Neural cell (in vitro differentiated cells): ENCODE results near the gene ABHD8. TPM values are rescaled to one million over a fixed set of nuclear protein-coding genes. Genes with fewer than 3 reads are reported as not detected.

ENCODE experiments used
- H2AFZ ChIP-seq: fragments of 200-600, 300-800 bp; sonication (generic), shearing (Covaris generic); 2 replicates; pipeline ENCODE4 v1.6.0; 2014; ENCODE audit warnings: low read depth, mild to moderate bottlenecking, antibody characterized with exemption, low read length, moderate library complexity
- H3F3A ChIP-seq: fragments of 200-600 bp; shearing (Covaris generic); 2 replicates; pipeline ENCODE4 v1.6.1; 2016; ENCODE audit warnings: mild to moderate bottlenecking, moderate library complexity, mixed read lengths, antibody characterized with exemption, low read length; ENCODE audit not compliant: insufficient read depth, poor library complexity, severe bottlenecking
- H3K27ac ChIP-seq: fragments of 200-600, 300-800 bp; sonication (generic), shearing (Covaris generic); 2 replicates; pipeline ENCODE4 v1.5.1; 2014; ENCODE audit warnings: mild to moderate bottlenecking, low read length, moderate library complexity
- H3K27me3 ChIP-seq: fragments of 300-800, 200-600 bp; sonication (generic), shearing (Covaris generic); 2 replicates; pipeline ENCODE4 v1.6.0; 2014; ENCODE audit warnings: mild to moderate bottlenecking, low read depth, low read length, moderate library complexity; ENCODE audit not compliant: insufficient read depth
- H3K36me3 ChIP-seq: fragments of 300-800, 200-600 bp; sonication (generic), shearing (Covaris generic); 2 replicates; pipeline ENCODE4 v1.5.1; 2014; ENCODE audit warnings: mild to moderate bottlenecking, antibody characterized with exemption, low read length, moderate library complexity; ENCODE audit not compliant: insufficient read depth
- H3K4me2 ChIP-seq: fragments of 300-800, 200-600 bp; sonication (generic), shearing (Covaris generic); 2 replicates; pipeline ENCODE4 v1.6.0; 2014; ENCODE audit warnings: mild to moderate bottlenecking, low read length
- H3K4me3 ChIP-seq: fragments of 300-800, 200-600 bp; sonication (generic), shearing (Covaris generic); 2 replicates; pipeline ENCODE4 v1.5.1; 2014; ENCODE audit warnings: mild to moderate bottlenecking, low read length, moderate library complexity
- H3K79me2 ChIP-seq: fragments of 200-600 bp; shearing (Covaris generic); replicated peaks from 2 replicates; pipeline ENCODE4 v1.6.0; 2014; ENCODE audit warnings: mild to moderate bottlenecking, low read length, moderate library complexity; ENCODE audit not compliant: insufficient read depth
- H3K9ac ChIP-seq: fragments of 300-800, 200-600 bp; sonication (generic), shearing (Covaris generic); 2 replicates; pipeline ENCODE4 v1.6.1; 2016; ENCODE audit warnings: mild to moderate bottlenecking, low read length, mixed read lengths
- H3K9me2 ChIP-seq: fragments of 200-600 bp; shearing (Covaris generic); 2 replicates; pipeline ENCODE4 v1.6.1; 2016; ENCODE audit warnings: mild to moderate bottlenecking, low read length, mixed read lengths; ENCODE audit not compliant: insufficient read depth
- H3K9me3 ChIP-seq: fragments of 200-600, 300-800 bp; sonication (generic), shearing (Covaris generic); 2 replicates; pipeline ENCODE4 v1.6.1; 2016; ENCODE audit warnings: mild to moderate bottlenecking, mixed run types, low read length, moderate library complexity, mixed read lengths
- H4K20me1 ChIP-seq: fragments of 200-600 bp; shearing (Covaris generic); 2 replicates; pipeline ENCODE4 v1.6.1; 2016; ENCODE audit warnings: mild to moderate bottlenecking, mixed run types; ENCODE audit not compliant: insufficient read depth
- EP300 ChIP-seq: fragments of 450-650 bp; conservative IDR thresholded peaks from 2 replicates; pipeline ENCODE4 v1.6.1; 2014; ENCODE audit warnings: antibody characterized with exemption, mild to moderate bottlenecking, moderate library complexity; ENCODE audit not compliant: poor library complexity, severe bottlenecking
- EZH2 ChIP-seq: fragments of 200-600, 300-800 bp; shearing (Covaris generic), sonication (generic); IDR thresholded peaks from 2 replicates; pipeline ENCODE4 v1.6.1; 2014; ENCODE audit warnings: antibody characterized with exemption, low read length, borderline replicate concordance, mild to moderate bottlenecking; ENCODE audit not compliant: insufficient read depth, poor library complexity, severe bottlenecking
- MXI1 ChIP-seq: fragments of 450-650 bp; conservative IDR thresholded peaks from 2 replicates; pipeline ENCODE4 v1.6.1; 2014; ENCODE audit warnings: antibody characterized with exemption, mild to moderate bottlenecking; ENCODE audit not compliant: poor library complexity, severe bottlenecking
- POLR2AphosphoS5 ChIP-seq: IDR thresholded peaks from 2 replicates; pipeline ENCODE4 v1.6.1; 2012
- RAD21 ChIP-seq: fragments of 450-650 bp; conservative IDR thresholded peaks from 2 replicates; pipeline ENCODE4 v1.6.1; 2014; ENCODE audit warnings: antibody characterized with exemption, mild to moderate bottlenecking, moderate library complexity
- SMC3 ChIP-seq: fragments of 450-650 bp; conservative IDR thresholded peaks from 2 replicates; pipeline ENCODE4 v1.6.1; 2014; ENCODE audit warnings: antibody characterized with exemption, mild to moderate bottlenecking, moderate library complexity; ENCODE audit not compliant: poor library complexity
- TAF1 ChIP-seq: IDR thresholded peaks from 2 replicates; pipeline ENCODE4 v1.6.1; 2012; ENCODE audit warnings: low read depth
- polyA plus RNA-seq: library from polyadenylated mRNA; depleted of rRNA; stranded (reverse); fragments of >200 nt; gene quantifications from 2 replicates; pipeline ENCODE4 v1.2.3, GENCODE V29; 2014
- TF ChIP-seq, protein P1 (sequence below): IDR thresholded peaks from 2 replicates; pipeline ENCODE4 v1.6.1; 2012; ENCODE audit warnings: borderline replicate concordance
- TF ChIP-seq, protein P2 (sequence below): fragments of 450-650 bp; IDR thresholded peaks from 2 replicates; pipeline ENCODE4 v1.5.1; 2014; ENCODE audit warnings: antibody characterized with exemption, mild to moderate bottlenecking, moderate library complexity; ENCODE audit not compliant: poor library complexity, severe bottlenecking

The ABHD8 gene
- polyA plus RNA-seq, 1 donor from 2014 or later: 28.1 TPM

DNA sequence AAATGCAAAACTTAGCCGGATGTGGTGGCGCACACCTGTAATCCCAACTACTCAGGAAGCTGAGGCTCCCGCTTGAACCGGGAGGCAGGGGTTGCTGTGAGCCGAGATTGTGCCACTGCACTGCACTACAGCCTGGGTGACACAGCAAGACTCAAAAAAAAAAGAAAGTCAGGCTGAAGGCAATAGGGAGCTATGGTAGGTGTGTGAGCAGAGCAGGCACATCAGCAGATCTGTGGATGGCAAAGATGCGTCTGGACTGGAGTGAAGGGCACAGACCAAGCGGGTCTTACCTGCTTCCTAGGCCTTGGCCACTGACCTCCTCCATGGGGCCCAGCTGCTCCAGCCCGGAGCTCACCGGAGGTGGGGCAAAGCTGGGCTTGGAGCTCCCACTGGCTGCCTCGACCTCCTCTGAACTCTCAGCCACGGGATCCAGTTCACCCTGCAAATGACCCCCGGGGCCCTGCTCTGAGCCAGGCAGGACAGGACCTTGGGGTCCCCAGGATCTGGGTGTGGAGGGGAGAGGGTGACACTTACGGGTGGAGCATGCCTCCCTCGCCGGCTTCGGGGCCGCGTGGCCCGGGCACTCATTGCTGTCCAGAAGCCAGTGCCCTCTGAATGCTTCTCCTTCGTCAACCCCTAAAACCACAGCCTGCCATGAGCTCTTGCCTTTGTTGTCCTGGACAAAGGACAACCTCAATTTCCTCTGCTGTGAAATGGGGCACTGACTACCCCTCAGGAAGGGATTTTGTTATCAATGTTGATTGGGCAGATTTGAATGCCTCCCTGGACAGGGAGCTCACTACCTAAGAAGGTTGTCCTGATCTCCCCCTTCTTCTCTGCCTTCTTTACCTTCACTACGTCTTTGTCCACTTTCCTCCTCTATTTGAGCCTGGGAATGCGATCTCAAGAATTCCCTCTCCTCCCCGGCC, 39.2 kb downstream of the ABHD8 start:
- no peak overlapping the region for H3K27ac ChIP-seq
- H3K27me3 ChIP-seq: no peaks in the 10 kb centered on the region
- no peaks in the 10 kb centered on the region for H4K20me1 ChIP-seq
- no peaks in the 10 kb centered on the region for H3K36me3 ChIP-seq
- no peak overlapping the region for H3K4me3 ChIP-seq
- TF ChIP-seq SMC3 (no peak), TAF1 (no peak), POLR2AphosphoS5 (no peak), RAD21 (no peak), EZH2 (no peak), MXI1 (no peak), EP300 (no peak)
- TF ChIP-seq, protein P1, sequence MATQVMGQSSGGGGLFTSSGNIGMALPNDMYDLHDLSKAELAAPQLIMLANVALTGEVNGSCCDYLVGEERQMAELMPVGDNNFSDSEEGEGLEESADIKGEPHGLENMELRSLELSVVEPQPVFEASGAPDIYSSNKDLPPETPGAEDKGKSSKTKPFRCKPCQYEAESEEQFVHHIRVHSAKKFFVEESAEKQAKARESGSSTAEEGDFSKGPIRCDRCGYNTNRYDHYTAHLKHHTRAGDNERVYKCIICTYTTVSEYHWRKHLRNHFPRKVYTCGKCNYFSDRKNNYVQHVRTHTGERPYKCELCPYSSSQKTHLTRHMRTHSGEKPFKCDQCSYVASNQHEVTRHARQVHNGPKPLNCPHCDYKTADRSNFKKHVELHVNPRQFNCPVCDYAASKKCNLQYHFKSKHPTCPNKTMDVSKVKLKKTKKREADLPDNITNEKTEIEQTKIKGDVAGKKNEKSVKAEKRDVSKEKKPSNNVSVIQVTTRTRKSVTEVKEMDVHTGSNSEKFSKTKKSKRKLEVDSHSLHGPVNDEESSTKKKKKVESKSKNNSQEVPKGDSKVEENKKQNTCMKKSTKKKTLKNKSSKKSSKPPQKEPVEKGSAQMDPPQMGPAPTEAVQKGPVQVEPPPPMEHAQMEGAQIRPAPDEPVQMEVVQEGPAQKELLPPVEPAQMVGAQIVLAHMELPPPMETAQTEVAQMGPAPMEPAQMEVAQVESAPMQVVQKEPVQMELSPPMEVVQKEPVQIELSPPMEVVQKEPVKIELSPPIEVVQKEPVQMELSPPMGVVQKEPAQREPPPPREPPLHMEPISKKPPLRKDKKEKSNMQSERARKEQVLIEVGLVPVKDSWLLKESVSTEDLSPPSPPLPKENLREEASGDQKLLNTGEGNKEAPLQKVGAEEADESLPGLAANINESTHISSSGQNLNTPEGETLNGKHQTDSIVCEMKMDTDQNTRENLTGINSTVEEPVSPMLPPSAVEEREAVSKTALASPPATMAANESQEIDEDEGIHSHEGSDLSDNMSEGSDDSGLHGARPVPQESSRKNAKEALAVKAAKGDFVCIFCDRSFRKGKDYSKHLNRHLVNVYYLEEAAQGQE: no peak
- TF ChIP-seq, protein P2, sequence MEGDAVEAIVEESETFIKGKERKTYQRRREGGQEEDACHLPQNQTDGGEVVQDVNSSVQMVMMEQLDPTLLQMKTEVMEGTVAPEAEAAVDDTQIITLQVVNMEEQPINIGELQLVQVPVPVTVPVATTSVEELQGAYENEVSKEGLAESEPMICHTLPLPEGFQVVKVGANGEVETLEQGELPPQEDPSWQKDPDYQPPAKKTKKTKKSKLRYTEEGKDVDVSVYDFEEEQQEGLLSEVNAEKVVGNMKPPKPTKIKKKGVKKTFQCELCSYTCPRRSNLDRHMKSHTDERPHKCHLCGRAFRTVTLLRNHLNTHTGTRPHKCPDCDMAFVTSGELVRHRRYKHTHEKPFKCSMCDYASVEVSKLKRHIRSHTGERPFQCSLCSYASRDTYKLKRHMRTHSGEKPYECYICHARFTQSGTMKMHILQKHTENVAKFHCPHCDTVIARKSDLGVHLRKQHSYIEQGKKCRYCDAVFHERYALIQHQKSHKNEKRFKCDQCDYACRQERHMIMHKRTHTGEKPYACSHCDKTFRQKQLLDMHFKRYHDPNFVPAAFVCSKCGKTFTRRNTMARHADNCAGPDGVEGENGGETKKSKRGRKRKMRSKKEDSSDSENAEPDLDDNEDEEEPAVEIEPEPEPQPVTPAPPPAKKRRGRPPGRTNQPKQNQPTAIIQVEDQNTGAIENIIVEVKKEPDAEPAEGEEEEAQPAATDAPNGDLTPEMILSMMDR: no peak
- H2AFZ ChIP-seq: no peak overlapping the region
- peaks cover 7% of the 10 kb centered on the region for H3K79me2 ChIP-seq
- H3K4me2 ChIP-seq: no peak overlapping the region
- H3K9me3 ChIP-seq: peaks cover 8% of the 10 kb centered on the region
- H3K9ac ChIP-seq: no peak overlapping the region
- no peaks in the 10 kb centered on the region for H3F3A ChIP-seq
- H3K9me2 ChIP-seq: no peaks in the 10 kb centered on the region

DNA sequence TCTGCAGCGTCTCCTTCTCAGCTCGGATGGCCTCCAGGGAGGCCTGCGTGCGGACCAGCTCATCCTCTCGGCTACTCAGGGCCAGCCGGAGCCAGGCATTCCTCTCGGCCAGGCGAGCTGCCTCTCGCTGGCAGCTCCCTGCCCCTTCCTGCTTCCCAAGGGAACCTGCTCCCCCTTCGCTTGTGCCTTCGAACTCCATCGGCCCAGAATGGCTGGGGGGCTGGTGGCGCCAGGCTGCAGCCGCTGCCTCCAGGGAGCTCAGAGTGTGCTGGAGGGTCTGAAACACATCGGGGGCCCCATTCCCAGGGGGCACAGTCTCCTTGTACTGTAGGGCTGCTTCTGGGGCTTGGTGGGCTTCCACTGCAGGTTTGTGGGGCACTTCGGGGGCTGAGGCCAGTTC, 40.7 kb downstream of the ABHD8 start:
- Histone ChIP-seq H2AFZ (no peak overlapping the region), H3K9me2 (no peaks in the 10 kb centered on the region), H3F3A (no peaks in the 10 kb centered on the region), H3K79me2 (no peaks in the 10 kb centered on the region), H3K36me3 (no peaks in the 10 kb centered on the region), H3K27me3 (no peaks in the 10 kb centered on the region), H3K9me3 (peaks cover 8% of the 10 kb centered on the region), H3K4me3 (no peak overlapping the region), H4K20me1 (no peaks in the 10 kb centered on the region), H3K27ac (no peak overlapping the region), H3K9ac (no peak overlapping the region), H3K4me2 (no peak overlapping the region)
- TF ChIP-seq TAF1 (no peak), RAD21 (no peak), EP300 (no peak), MXI1 (no peak)
- TF ChIP-seq, protein P1: no peak
- TF ChIP-seq, protein P2: no peak
